Mesendoderm (in vitro differentiated cells): Measurements from ENCODE around the gene SLCO2B1.

Experiments used
- DNase-seq: peaks from one replicate; pipeline ENCODE4 v3.0.0; 2013
- H2AK5ac ChIP-seq: 2 replicates; pipeline ENCODE4 v1.6.1; 2013; ENCODE audit warnings: low read length, inconsistent platforms
- H2BK120ac ChIP-seq: 2 replicates; pipeline ENCODE4 v1.6.1; 2013; ENCODE audit warnings: low read depth, mild to moderate bottlenecking, low read length, moderate library complexity, mixed read lengths
- H2BK15ac ChIP-seq: replicated peaks from 2 replicates; pipeline ENCODE4 v1.6.1; 2013; ENCODE audit warnings: low read depth, mild to moderate bottlenecking, moderate library complexity
- H2BK5ac ChIP-seq: 2 replicates; pipeline ENCODE4 v1.6.1; 2013; ENCODE audit warnings: low read length, inconsistent platforms
- H3K18ac ChIP-seq: 2 replicates; pipeline ENCODE4 v1.6.1; 2013; ENCODE audit warnings: mild to moderate bottlenecking, low read length, mixed read lengths
- H3K23ac ChIP-seq: one replicate; pipeline ENCODE4 v1.6.1; 2013; ENCODE audit warnings: low read length
- H3K27ac ChIP-seq: 2 replicates; pipeline ENCODE4 v1.5.1; 2013; ENCODE audit warnings: low read depth, mild to moderate bottlenecking, inconsistent platforms, low read length, moderate library complexity
- H3K27me3 ChIP-seq: 2 replicates; pipeline ENCODE4 v1.6.1; 2013; ENCODE audit warnings: low read length, control low read depth, mild to moderate bottlenecking, inconsistent platforms; ENCODE audit not compliant: insufficient read depth, poor library complexity
- H3K36me3 ChIP-seq: 2 replicates; pipeline ENCODE4 v1.6.1; 2013; ENCODE audit warnings: low read length, inconsistent platforms; ENCODE audit not compliant: control insufficient read depth, insufficient read depth
- H3K4ac ChIP-seq: one replicate; pipeline ENCODE4 v1.6.1; 2013; ENCODE audit warnings: low read depth, mild to moderate bottlenecking, low read length, moderate library complexity
- H3K4me1 ChIP-seq: 2 replicates; pipeline ENCODE4 v1.6.1; 2013; ENCODE audit warnings: low read depth, low read length, inconsistent platforms; ENCODE audit not compliant: control insufficient read depth
- H3K4me2 ChIP-seq: 2 replicates; pipeline ENCODE4 v1.6.1; 2013; ENCODE audit warnings: low read length
- H3K4me3 ChIP-seq: 2 replicates; pipeline ENCODE4 v1.5.1; 2013; ENCODE audit warnings: mild to moderate bottlenecking, low read length
- H3K56ac ChIP-seq: one replicate; pipeline ENCODE4 v1.6.1; 2013; ENCODE audit warnings: low read length
- H3K79me1 ChIP-seq: 2 replicates; pipeline ENCODE4 v1.6.1; 2013; ENCODE audit warnings: low read length, inconsistent platforms
- H3K79me2 ChIP-seq: 2 replicates; pipeline ENCODE4 v1.6.1; 2013; ENCODE audit warnings: mild to moderate bottlenecking, low read length; ENCODE audit not compliant: control insufficient read depth, insufficient read depth
- H3K9ac ChIP-seq: 2 replicates; pipeline ENCODE4 v1.6.1; 2013; ENCODE audit warnings: low read length, inconsistent platforms
- H4K5ac ChIP-seq: one replicate; pipeline ENCODE4 v1.6.1; 2013; ENCODE audit warnings: low read length
- H4K8ac ChIP-seq: one replicate; pipeline ENCODE4 v1.6.1; 2013; ENCODE audit warnings: low read depth, mild to moderate bottlenecking, control low read depth, low read length, moderate library complexity
- whole genome bisulfite sequencing: extraction: QIAGEN DNeasy Blood & Tissue Kit; methylation state at CpG from one replicate; pipeline ENCODE4 v1.1.7; 2013; ENCODE audit warnings: low lambda C conversion rate, missing lambda C conversion rate; ENCODE audit not compliant: insufficient coverage; ENCODE audit errors: extremely low coverage; 5-methylcytosine and 5-hydroxymethylcytosine counted together

Gene SLCO2B1

DNA sequence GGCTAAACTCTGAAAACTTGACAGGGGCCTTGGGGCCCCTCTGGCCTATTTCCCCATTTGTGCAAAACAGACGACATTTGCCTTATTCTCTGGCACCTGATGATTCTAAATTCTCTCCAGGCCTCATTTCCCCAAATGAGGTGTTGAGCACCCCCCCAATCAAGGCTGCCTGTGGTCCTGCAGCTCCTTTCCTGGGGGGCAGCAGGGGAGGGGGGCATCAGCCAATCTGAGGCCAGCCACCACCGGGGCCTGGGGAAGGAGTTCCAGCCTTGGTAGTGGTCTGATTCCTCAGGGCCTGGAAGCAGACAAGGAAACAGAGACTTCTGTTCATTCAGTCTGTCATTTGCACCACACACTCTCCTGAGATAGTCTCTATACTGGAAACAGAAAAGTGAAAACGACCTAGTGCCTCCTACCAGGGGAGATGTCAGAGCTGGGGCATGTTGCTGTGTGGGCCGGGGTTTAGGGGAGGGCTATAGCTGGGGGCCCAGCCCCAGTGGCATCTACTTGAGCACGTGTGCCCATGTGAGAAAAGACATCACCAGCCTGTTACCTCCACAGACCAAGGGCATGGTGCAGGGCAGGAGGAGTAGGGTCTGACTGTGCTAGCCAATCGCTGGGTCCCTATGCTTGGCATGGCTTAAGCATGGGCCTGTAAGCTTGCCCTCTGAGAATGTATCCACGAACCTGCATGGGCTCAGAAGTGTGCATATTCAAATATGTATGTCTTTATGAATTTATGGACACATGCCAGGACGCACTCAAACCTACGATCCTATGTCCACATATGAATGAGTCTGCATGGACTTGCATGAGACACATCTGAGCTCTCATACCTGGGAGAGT, 87.9 kb downstream of the SLCO2B1 start:
- Histone ChIP-seq H3K27ac (no peak overlapping the region), H3K27me3 (peaks cover 22% of the 10 kb centered on the region), H3K4me1 (no peaks in the 10 kb centered on the region), H3K79me1 (no peaks in the 10 kb centered on the region), H4K5ac (no peak overlapping the region), H3K18ac (no peak overlapping the region), H3K9ac (no peak overlapping the region), H2BK120ac (no peak overlapping the region), H3K56ac (no peak overlapping the region), H2BK15ac (no peak overlapping the region), H3K4me3 (no peak overlapping the region), H3K4ac (no peak overlapping the region), H2BK5ac (no peak overlapping the region), H3K23ac (no peak overlapping the region), H3K4me2 (no peak overlapping the region), H3K36me3 (no peaks in the 10 kb centered on the region), H4K8ac (no peak overlapping the region), H3K79me2 (no peaks in the 10 kb centered on the region), H2AK5ac (no peak overlapping the region)
- no CpG with 5 or more reads among the region's 9 CpGs for WGBS
- DNase-seq: no peak

DNA sequence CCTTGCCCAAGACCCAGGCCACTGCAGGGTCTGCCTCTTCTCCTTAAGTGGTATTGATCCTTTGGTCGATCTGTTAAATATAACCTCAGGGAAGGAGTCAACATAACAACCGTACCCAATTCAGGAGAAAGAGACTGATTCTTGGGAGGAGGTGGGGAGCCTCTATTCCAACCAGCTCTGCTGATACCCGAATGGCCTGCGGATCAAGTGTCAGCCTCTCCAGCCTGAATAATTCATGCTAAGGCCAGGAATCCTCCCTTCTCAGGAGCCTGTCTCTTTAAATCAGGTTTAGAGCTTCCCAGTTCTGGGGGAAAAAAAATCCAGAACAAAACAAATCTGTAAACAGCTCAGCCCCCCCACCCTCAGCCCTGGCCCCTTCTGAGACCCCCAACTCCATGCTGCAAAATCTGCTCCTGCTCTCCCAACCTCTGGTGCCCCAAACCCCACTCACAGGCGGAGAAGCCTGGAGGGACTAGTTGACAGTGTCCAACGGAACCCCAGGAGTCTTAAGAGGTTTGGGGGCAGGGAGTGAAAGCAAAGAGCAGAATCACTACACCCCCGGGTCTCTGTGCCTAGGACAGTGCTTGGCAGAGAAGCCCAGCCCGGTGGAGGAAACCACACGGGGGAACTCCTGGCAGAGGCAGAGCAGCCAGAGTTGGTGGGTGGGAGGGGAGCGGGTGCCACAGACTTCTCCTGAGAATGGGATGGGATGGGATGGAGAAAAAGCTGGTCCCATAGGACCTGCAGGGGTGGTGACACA, 88.8 kb downstream of the SLCO2B1 start:
- H3K4ac ChIP-seq: no peak overlapping the region
- H3K27ac ChIP-seq: no peak overlapping the region
- no peak overlapping the region for H4K8ac ChIP-seq
- no peaks in the 10 kb centered on the region for H3K79me2 ChIP-seq
- H3K4me1 ChIP-seq: no peaks in the 10 kb centered on the region
- H2BK120ac ChIP-seq: no peak overlapping the region
- no peak overlapping the region for H2AK5ac ChIP-seq
- no peak overlapping the region for H3K23ac ChIP-seq
- H3K4me3 ChIP-seq: no peak overlapping the region
- no peak overlapping the region for H2BK15ac ChIP-seq
- H3K27me3 ChIP-seq: peaks cover 25% of the 10 kb centered on the region
- no peaks in the 10 kb centered on the region for H3K79me1 ChIP-seq
- H3K4me2 ChIP-seq: no peak overlapping the region
- DNase-seq: no peak
- H2BK5ac ChIP-seq: no peak overlapping the region
- no peak overlapping the region for H4K5ac ChIP-seq
- H3K56ac ChIP-seq: no peak overlapping the region
- no peaks in the 10 kb centered on the region for H3K36me3 ChIP-seq
- no CpG with 5 or more reads among the region's 10 CpGs for WGBS
- H3K9ac ChIP-seq: no peak overlapping the region
- H3K18ac ChIP-seq: no peak overlapping the region

DNA sequence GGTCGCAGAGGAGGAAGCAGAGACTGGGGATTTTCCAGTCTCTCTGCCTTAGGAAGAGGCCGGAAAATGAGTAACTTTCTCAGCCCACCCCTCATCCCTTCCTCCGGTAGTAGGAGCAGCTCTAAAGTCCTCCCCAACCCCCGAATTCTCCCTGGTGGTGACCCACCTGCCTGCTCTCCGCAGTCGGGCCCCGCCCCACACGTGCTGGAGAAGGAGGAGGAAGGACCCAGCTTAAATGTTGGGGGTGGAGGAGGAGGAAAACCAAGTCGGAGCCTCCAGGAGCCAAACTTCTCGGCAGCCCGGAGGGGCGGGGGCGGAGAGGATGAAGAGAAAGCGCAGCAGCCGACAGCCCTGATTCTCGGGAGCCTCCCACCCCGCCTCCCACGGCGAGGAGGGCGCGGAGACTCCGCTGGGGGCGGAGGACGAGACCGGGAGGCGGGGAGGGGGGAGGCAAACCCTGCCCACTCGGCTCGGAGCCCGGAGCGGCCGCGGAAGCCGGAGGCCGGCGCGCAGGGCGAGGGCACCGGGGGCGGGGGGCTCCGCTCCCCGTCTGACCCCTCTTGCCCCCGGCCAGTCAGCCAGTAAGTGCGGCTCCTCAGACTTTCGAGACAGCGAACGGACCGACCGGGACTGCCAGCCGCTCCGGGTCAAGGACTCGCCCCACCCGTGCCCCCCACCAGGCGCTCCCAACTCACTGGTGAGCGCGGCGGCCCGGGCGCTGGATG, 89.6 kb downstream of the SLCO2B1 start, which contains the start of gene TPBGL:
Gene TPBGL (plus strand): TSS at position 464 of the 725 bp plus-strand sequence. CDS start 276 bp downstream, outside the sequence.
- Histone ChIP-seq H3K4me2 (peak within 1 kb of the TSS; percentile 93), H4K8ac (no peak within 1 kb of the TSS), H3K79me1 (no peaks in the 10 kb centered on the region), H3K79me2 (no peaks in the 10 kb centered on the region), H4K5ac (no peak within 1 kb of the TSS), H2AK5ac (no peak within 1 kb of the TSS), H3K27me3 (peaks cover 25% of the 10 kb centered on the region), H3K9ac (peak within 1 kb of the TSS; percentile 74), H2BK15ac (no peak within 1 kb of the TSS), H3K4me1 (no peaks in the 10 kb centered on the region), H3K23ac (no peak within 1 kb of the TSS), H3K18ac (no peak within 1 kb of the TSS), H3K56ac (peak within 1 kb of the TSS; percentile 91), H3K4ac (no peak within 1 kb of the TSS), H3K36me3 (no peaks in the 10 kb centered on the region), H3K4me3 (peak within 1 kb of the TSS; percentile 48), H2BK120ac (no peak within 1 kb of the TSS), H3K27ac (no peak within 1 kb of the TSS), H2BK5ac (no peak within 1 kb of the TSS)
- peak; percentile 55 for DNase-seq
- WGBS: no CpG with 5 or more reads among the region's 58 CpGs

DNA sequence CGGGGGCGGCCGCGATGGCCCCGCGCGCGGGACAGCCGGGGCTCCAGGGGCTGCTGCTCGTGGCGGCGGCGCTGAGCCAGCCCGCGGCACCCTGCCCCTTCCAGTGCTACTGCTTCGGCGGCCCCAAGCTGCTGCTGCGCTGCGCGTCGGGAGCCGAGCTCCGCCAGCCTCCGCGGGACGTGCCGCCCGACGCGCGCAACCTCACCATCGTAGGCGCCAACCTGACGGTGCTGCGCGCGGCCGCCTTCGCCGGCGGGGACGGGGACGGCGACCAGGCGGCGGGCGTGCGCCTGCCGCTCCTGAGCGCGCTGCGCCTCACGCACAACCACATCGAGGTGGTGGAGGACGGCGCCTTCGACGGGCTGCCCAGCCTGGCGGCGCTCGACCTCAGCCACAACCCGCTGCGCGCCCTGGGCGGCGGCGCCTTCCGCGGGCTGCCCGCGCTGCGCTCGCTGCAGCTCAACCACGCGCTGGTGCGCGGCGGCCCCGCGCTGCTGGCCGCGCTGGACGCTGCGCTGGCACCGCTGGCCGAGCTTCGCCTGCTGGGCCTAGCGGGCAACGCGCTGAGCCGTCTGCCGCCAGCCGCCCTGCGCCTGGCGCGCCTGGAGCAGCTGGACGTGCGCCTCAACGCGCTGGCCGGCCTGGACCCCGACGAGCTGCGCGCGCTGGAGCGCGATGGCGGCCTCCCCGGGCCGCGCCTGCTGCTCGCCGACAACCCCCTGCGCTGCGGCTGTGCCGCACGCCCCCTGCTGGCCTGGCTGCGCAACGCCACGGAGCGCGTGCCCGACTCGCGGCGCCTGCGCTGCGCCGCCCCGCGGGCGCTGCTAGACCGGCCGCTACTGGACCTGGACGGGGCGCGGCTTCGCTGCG, 90.4 kb downstream of the SLCO2B1 start:
- WGBS: no CpG with 5 or more reads among the region's 140 CpGs
- Histone ChIP-seq H3K9ac (peak overlapping the region; percentile 74), H3K4me3 (peak overlapping the region; percentile 48), H4K5ac (no peak overlapping the region), H2BK120ac (no peak overlapping the region), H3K79me1 (no peaks in the 10 kb centered on the region), H2BK5ac (no peak overlapping the region), H3K4ac (no peak overlapping the region), H3K36me3 (no peaks in the 10 kb centered on the region), H3K27ac (no peak overlapping the region), H3K79me2 (no peaks in the 10 kb centered on the region), H3K56ac (peak overlapping the region; percentile 91), H3K4me2 (peak overlapping the region; percentile 93), H3K23ac (no peak overlapping the region), H2BK15ac (no peak overlapping the region), H3K27me3 (peaks cover 25% of the 10 kb centered on the region), H3K18ac (no peak overlapping the region), H3K4me1 (no peaks in the 10 kb centered on the region), H2AK5ac (no peak overlapping the region), H4K8ac (no peak overlapping the region)
- DNase-seq: peak; percentile 90
